CD14-positive monocyte (primary cell): ENCODE measurements around the gene PKP2. TPM values are rescaled to one million over a fixed set of nuclear protein-coding genes. Genes with fewer than 3 reads are reported as not detected.
"Not testable (repeated sequence)": the region's sequence is repeated elsewhere in the genome, so short reads cannot be mapped to it uniquely, and the experiment has no call there.

Experiments used
- DNase-seq, 3 donors: peaks; one replicate each; pipeline ENCODE4 v3.0.0-alpha.2; 2011 to 2022
- H2AFZ ChIP-seq: 2 replicates; pipeline ENCODE4 v1.6.0; 2012; ENCODE audit warnings: mild to moderate bottlenecking, low read depth, low read length, inconsistent platforms; ENCODE audit not compliant: insufficient read depth, poor library complexity, severe bottlenecking
- H3K27ac ChIP-seq, 2 donors: 1 replicate in 1 of 2; 2 replicates in 1 of 2; pipeline ENCODE4 v1.5.1; 2012 to 2013; ENCODE audit warnings: low read length in 2 of 2, control low read depth in 1 of 2, inconsistent platforms in 1 of 2, low read depth in 1 of 2, mild to moderate bottlenecking in 1 of 2
- H3K27me3 ChIP-seq, 2 donors: one replicate each; pipeline versions ENCODE4 v1.6.0 to v1.6.1; 2011 to 2013; ENCODE audit warnings: low read length in 2 of 2; ENCODE audit not compliant: control insufficient read depth in 2 of 2, insufficient read depth in 2 of 2
- H3K36me3 ChIP-seq, 2 donors: replicated peaks in 1 of 2; 1 replicate in 1 of 2; 2 replicates in 1 of 2; pipeline versions ENCODE4 v1.5.1 to v1.6.1; 2012 to 2013; ENCODE audit warnings: low read length in 2 of 2, control low read depth in 1 of 2, inconsistent platforms in 1 of 2, mild to moderate bottlenecking in 1 of 2; ENCODE audit not compliant: insufficient read depth in 2 of 2, control insufficient read depth in 1 of 2
- H3K4me1 ChIP-seq, 2 donors: 1 replicate in 1 of 2; 2 replicates in 1 of 2; pipeline versions ENCODE4 v1.5.1 to v1.6.1; 2012 to 2013; ENCODE audit warnings: low read length in 2 of 2, control low read depth in 1 of 2, inconsistent platforms in 1 of 2, mild to moderate bottlenecking in 1 of 2, moderate library complexity in 1 of 2; ENCODE audit not compliant: insufficient read depth in 2 of 2, control insufficient read depth in 1 of 2
- H3K4me2 ChIP-seq: replicated peaks from 2 replicates; pipeline ENCODE3; 2012; ENCODE audit warnings: low read length, moderate library complexity, mild to moderate bottlenecking; ENCODE audit not compliant: poor library complexity, severe bottlenecking; ENCODE audit errors: extremely low read depth
- H3K4me3 ChIP-seq, 3 experiments: fragments of 200-600 bp in 1 of 3; sonication (generic) in 1 of 3; replicated peaks in 1 of 3; 1 replicate in 2 of 3; 2 replicates in 1 of 3; pipeline ENCODE4 v1.5.1; 2011 to 2013; ENCODE audit warnings: low read length in 3 of 3, mild to moderate bottlenecking in 3 of 3, control low read depth in 2 of 3, low read depth in 2 of 3, inconsistent platforms in 1 of 3, moderate library complexity in 1 of 3
- H3K79me2 ChIP-seq: 2 replicates; pipeline ENCODE4 v1.6.0; 2012; ENCODE audit warnings: mild to moderate bottlenecking, control low read depth, inconsistent platforms, low read length, moderate library complexity; ENCODE audit not compliant: insufficient read depth
- H3K9ac ChIP-seq: 2 replicates; pipeline ENCODE4 v1.6.0; 2017; ENCODE audit warnings: low read length, mild to moderate bottlenecking; ENCODE audit not compliant: insufficient read depth, poor library complexity, severe bottlenecking
- H3K9me3 ChIP-seq, 2 donors: replicated peaks in 1 of 2; 1 replicate in 1 of 2; 2 replicates in 1 of 2; pipeline versions ENCODE4 v1.5.1 to v1.6.1; 2012 to 2013; ENCODE audit warnings: low read length in 2 of 2, control low read depth in 1 of 2; ENCODE audit not compliant: control insufficient read depth in 1 of 2, insufficient read depth in 1 of 2
- H4K20me1 ChIP-seq: 2 replicates; pipeline ENCODE4 v1.6.0; 2012; ENCODE audit warnings: mild to moderate bottlenecking, low read length, control low read depth, moderate library complexity; ENCODE audit not compliant: insufficient read depth
- H3K27ac Mint-ChIP-seq, 7 donors: one replicate each; pipeline ENCODE4 v1.8.0; 2020; ENCODE audit warnings: mild to moderate bottlenecking in 7 of 7, mixed read lengths in 7 of 7, moderate library complexity in 6 of 7, inconsistent platforms in 2 of 7
- H3K27me3 Mint-ChIP-seq, 3 donors: one replicate each; pipeline ENCODE4 v1.8.0; 2021 to 2022; ENCODE audit warnings: low read depth in 3 of 3, mild to moderate bottlenecking in 3 of 3, mixed read lengths in 3 of 3, moderate library complexity in 3 of 3, inconsistent platforms in 1 of 3
- H3K36me3 Mint-ChIP-seq, 2 donors: one replicate each; pipeline ENCODE4 v1.8.0; 2020; ENCODE audit warnings: mixed read lengths in 2 of 2, inconsistent platforms in 1 of 2, mild to moderate bottlenecking in 1 of 2
- H3K4me1 Mint-ChIP-seq: one replicate; pipeline ENCODE4 v1.8.0; 2020; ENCODE audit warnings: mild to moderate bottlenecking, mixed read lengths
- H3K4me3 Mint-ChIP-seq, 2 donors: one replicate each; pipeline ENCODE4 v1.8.0; 2020; ENCODE audit warnings: mild to moderate bottlenecking in 2 of 2, mixed read lengths in 2 of 2, moderate library complexity in 1 of 2
- H3K9me3 Mint-ChIP-seq, 7 donors: one replicate each; pipeline ENCODE4 v1.8.0; 2020 to 2022; ENCODE audit warnings: mixed read lengths in 7 of 7, mild to moderate bottlenecking in 6 of 7, moderate library complexity in 6 of 7, inconsistent platforms in 2 of 7
- CTCF ChIP-seq: fragments of 200-600 bp; IDR thresholded peaks from one replicate; pipeline ENCODE4 v1.8.0; 2022; ENCODE audit warnings: antibody characterized with exemption, mild to moderate bottlenecking
- WGBS: methylation state at CpG from one replicate; pipeline ENCODE4 v1.1.5; 2013; ENCODE audit warnings: missing lambda C conversion rate; ENCODE audit not compliant: insufficient coverage; 5-methylcytosine and 5-hydroxymethylcytosine counted together
- intact Hi-C, 2 donors: fragments of 100-400 bp; cut with micrococcal nuclease; formaldehyde crosslinking; loops; one replicate each; pipeline versions ENCODE4 v1.15.0 to v1.15.1; 2023
- polyA plus RNA-seq, 3 donors: library from polyadenylated mRNA; depleted of rRNA in 1 of 3; unstranded in 2 of 3; stranded (reverse) in 1 of 3; fragments of 300-500 nt in 2 of 3; fragments of >200 nt in 1 of 3; fragmentation: Illumina TruSeq in 2 of 3; gene quantifications; 1 replicate in 2 of 3; 2 replicates in 1 of 3; pipeline ENCODE4 v1.2.3, GENCODE V29; 2012 to 2021

The PKP2 gene
- polyA plus RNA-seq, 3 donors, result 0.95 to 3.1 (median 2.9) TPM

- Mint-ChIP-seq H3K4me3 (no peak overlapping the region), H3K27ac (peak overlapping the region in 1 of 7 donors; percentile 18), H3K9me3 (peaks cover 0 to 2% (median 0%) of the 10 kb centered on the region in 7 donors), H3K4me1 (no peaks in the 10 kb centered on the region), H3K36me3 (peaks cover 4 to 5% of the 10 kb centered on the region in 2 donors), H3K27me3 (no peaks in the 10 kb centered on the region)
- H4K20me1 ChIP-seq, result no peaks in the 10 kb centered on the region
- H3K27ac ChIP-seq, result no peak overlapping the region
- no peaks in the 10 kb centered on the region for H3K27me3 ChIP-seq
- no peaks in the 10 kb centered on the region for H3K79me2 ChIP-seq
- H2AFZ ChIP-seq, result no peak overlapping the region
- H3K4me2 ChIP-seq, result no peak overlapping the region
- intact Hi-C loops, result no loop called here
- no peak for TF ChIP-seq CTCF
- H3K36me3 ChIP-seq, result no peaks in the 10 kb centered on the region
- peaks cover 0 to 3% of the 10 kb centered on the region in 2 donors for H3K4me1 ChIP-seq
- no peak overlapping the region for H3K4me3 ChIP-seq
- H3K9ac ChIP-seq, result no peak overlapping the region
- H3K9me3 ChIP-seq, result no peaks in the 10 kb centered on the region
- DNase-seq, result no peak
- 100% methylated on average over 2 of the region's 7 CpGs for WGBS
Observed at GRCh38 chr12:32881702-32882101, 14.9 kb downstream of the PKP2 start.

DNA sequence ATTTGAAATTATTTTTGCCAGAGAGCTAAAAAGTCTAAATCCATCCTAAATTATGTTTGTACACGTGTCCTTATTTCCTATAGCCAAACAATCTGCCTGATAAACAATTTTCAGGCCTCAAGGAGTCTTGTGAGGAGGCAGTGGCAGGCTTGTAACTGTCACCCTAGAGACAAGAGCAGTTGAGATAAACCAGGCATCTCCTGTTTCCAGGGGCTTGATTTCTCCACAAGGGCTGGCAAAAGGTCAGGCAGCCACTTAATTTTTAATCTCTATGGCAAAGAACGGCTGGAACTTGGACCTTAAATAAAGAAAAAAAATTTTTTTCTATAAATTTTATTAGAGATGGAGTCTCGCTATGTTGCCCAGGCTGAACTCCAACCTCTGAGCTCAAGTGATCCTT lies 15.5 kb downstream of the PKP2 start:
- no peak overlapping the region for H3K27ac ChIP-seq
- Mint-ChIP-seq H3K4me3 (no peak overlapping the region), H3K27ac (no peak overlapping the region), H3K27me3 (no peaks in the 10 kb centered on the region), H3K4me1 (peaks cover 1% of the 10 kb centered on the region), H3K9me3 (peaks cover 0 to 2% (median 0%) of the 10 kb centered on the region in 7 donors), H3K36me3 (peaks cover 4 to 5% of the 10 kb centered on the region in 2 donors)
- H3K27me3 ChIP-seq, result no peaks in the 10 kb centered on the region
- intact Hi-C loops, result no loop called here
- WGBS, result no CpG with 5 or more reads among the region's 3 CpGs
- no peak overlapping the region for H2AFZ ChIP-seq
- TF ChIP-seq CTCF, result no peak
- DNase-seq, result no peak
- H3K4me3 ChIP-seq, result no peak overlapping the region
- no peaks in the 10 kb centered on the region for H4K20me1 ChIP-seq
- no peaks in the 10 kb centered on the region for H3K9me3 ChIP-seq
- no peak overlapping the region for H3K4me2 ChIP-seq
- peaks cover 0 to 3% of the 10 kb centered on the region in 2 donors for H3K4me1 ChIP-seq
- no peak overlapping the region for H3K9ac ChIP-seq
- no peaks in the 10 kb centered on the region for H3K36me3 ChIP-seq
- no peaks in the 10 kb centered on the region for H3K79me2 ChIP-seq

- intact Hi-C loops, H2AFZ ChIP-seq: not testable (repeated sequence)
Observed at GRCh38 chr12:32879066-32879465, 17.5 kb downstream of the PKP2 start.

More at GRCh38 chr12:32879066-32879465, 17.5 kb downstream of the PKP2 start:
- not testable (repeated sequence) for H3K4me1 Mint-ChIP-seq, H3K36me3 Mint-ChIP-seq, H3K9me3 Mint-ChIP-seq, H3K4me2 ChIP-seq, H3K4me3 Mint-ChIP-seq, DNase-seq, H3K9me3 ChIP-seq, H3K27ac ChIP-seq, H3K4me1 ChIP-seq, H3K79me2 ChIP-seq, H3K4me3 ChIP-seq, H3K9ac ChIP-seq, H3K36me3 ChIP-seq, H3K27me3 ChIP-seq, H3K27me3 Mint-ChIP-seq, H4K20me1 ChIP-seq
- H3K27ac Mint-ChIP-seq, result peak overlapping the region in 1 of 7 donors; percentile 16
- 89% methylated on average over 5 of the region's 7 CpGs for WGBS
